Metanephros (tissue), 1 donor: ENCODE measurements around the gene ITGAV. TPM values are rescaled to one million over a fixed set of nuclear protein-coding genes. Genes with fewer than 3 reads are reported as not detected.

Source experiments
- total RNA-seq: library from RNA; depleted of rRNA; stranded (reverse); fragments of >200 nt; gene quantifications from one replicate; pipeline ENCODE4 v1.2.3, GENCODE V29; 2014

Gene ITGAV
- total RNA-seq: 73.6 TPM

DNA sequence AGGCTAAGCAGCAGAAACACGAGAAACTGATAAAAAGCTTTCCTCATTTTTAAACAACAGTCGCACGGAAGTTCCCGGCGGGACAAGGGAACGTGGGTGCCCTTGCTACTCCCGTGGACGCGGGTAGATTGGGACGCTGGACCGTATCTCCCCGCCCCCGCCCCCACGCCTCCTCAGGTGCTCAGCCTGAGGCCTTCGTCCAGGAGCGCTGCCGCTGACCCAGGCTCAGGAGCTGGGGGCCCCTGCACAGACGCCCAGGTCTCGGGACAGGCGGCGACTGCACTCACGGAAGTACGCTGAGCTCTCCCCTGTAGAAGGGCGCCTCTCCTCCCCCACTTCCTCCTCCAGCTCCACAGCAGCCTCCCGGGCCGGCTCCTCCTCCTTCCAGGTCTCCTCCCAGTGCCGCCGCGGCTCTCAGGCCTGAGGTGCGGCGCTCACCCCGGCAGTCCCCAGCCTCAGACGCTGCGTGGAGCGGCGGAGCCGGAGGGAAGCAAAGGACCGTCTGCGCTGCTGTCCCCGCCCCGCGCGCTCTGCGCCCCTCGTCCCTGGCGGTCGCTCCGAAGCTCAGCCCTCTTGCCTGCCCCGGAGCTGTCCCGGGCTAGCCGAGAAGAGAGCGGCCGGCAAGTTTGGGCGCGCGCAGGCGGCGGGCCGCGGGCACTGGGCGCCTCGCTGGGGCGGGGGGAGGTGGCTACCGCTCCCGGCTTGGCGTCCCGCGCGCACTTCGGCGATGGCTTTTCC, at the start of gene ITGAV:
ITGAV (plus strand) TSS at position 445 of the 738 bp plus-strand sequence; CDS start at position 728, 283 bp downstream.

Other genes starting within 250 kb of the ITGAV start
- 43.0 TPM for gene ZC3H15, start 103.8 kb upstream of the ITGAV start, total RNA-seq
- gene FAM171B, start 104.0 kb downstream of the ITGAV start, total RNA-seq: 23.2 TPM